Measurements from ENCODE around the gene CPLX3. TPM values are rescaled to one million over a fixed set of nuclear protein-coding genes. Genes with fewer than 3 reads are reported as not detected.

The CPLX3 gene
- polyA plus RNA-seq, 1 donor, result not detected

GRCh38 chr15:74788683-74789151 lies 37.7 kb upstream of the CPLX3 start:
- no peak for DNase-seq

GRCh38 chr15:74789171-74789631 lies 37.2 kb upstream of the CPLX3 start:
- no peak for DNase-seq

GRCh38 chr15:74789741-74790079 lies 36.7 kb upstream of the CPLX3 start:
- no peak for DNase-seq

- DNase-seq, result peak; percentile 59
Observed at GRCh38 chr15:74790080-74790916, 36.1 kb upstream of the CPLX3 start.

GRCh38 chr15:74791007-74791406 lies 35.4 kb upstream of the CPLX3 start:
- no peak for DNase-seq

GRCh38 chr15:74791667-74792066 lies 34.8 kb upstream of the CPLX3 start:
- no peak for DNase-seq

- no peak for DNase-seq
Observed at GRCh38 chr15:74792227-74793016, 34.0 kb upstream of the CPLX3 start.

- no peak for DNase-seq
Observed at GRCh38 chr15:74793135-74794028, 33.0 kb upstream of the CPLX3 start.

- DNase-seq, result no peak
Observed at GRCh38 chr15:74794248-74794969, 32.0 kb upstream of the CPLX3 start.

- DNase-seq, result no peak
Observed at GRCh38 chr15:74794970-74795349, 31.5 kb upstream of the CPLX3 start.

- DNase-seq, result no peak
Observed at GRCh38 chr15:74795966-74796625, 30.3 kb upstream of the CPLX3 start.

GRCh38 chr15:74798388-74799254 lies 27.8 kb upstream of the CPLX3 start:
- no peak for DNase-seq

GRCh38 chr15:74799255-74799855 lies 27.1 kb upstream of the CPLX3 start:
- no peak for DNase-seq

GRCh38 chr15:74799856-74800558 lies 26.4 kb upstream of the CPLX3 start:
- DNase-seq, result no peak

- DNase-seq, result no peak
Observed at GRCh38 chr15:74800559-74801094, 25.8 kb upstream of the CPLX3 start.

GRCh38 chr15:74801311-74801997 lies 25.0 kb upstream of the CPLX3 start:
- no peak for DNase-seq

GRCh38 chr15:74802290-74802689 lies 24.1 kb upstream of the CPLX3 start:
- DNase-seq, result no peak

GRCh38 chr15:74802862-74803447 lies 23.5 kb upstream of the CPLX3 start:
- DNase-seq, result no peak

All from hindlimb muscle (tissue), 1 donor.